ENCODE measurements around the gene SYTL3.

DNA sequence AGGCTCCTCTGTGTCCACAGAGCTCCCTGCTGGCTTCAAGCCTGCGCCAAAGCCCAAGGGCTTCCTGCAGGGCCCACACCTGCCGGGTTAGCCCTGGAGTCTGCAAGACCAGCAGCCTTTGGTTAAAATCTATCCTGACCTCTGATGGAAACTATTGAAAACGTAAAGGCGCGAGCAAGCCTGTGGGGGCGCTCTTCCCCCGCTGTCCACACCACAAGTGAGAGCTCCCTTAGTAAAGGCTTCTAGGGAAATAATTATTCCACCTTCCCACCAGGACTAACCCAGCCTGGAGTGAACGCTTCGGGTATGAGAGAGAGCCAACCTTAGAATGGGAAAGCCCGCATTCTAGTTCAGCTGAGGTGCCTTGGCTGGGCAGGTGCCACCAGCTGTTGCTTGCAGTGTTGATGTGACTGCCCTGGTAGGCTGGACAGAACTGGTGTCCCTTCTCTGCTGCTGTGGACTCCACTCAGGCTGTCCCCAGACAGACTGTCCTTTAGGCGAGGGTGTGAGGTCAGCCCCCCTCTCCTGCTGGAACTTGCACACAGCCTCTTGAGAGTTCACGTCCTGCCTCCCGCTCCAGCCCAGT, 68.7 kb downstream of the SYTL3 start:
- TF ChIP-seq, protein P1, sequence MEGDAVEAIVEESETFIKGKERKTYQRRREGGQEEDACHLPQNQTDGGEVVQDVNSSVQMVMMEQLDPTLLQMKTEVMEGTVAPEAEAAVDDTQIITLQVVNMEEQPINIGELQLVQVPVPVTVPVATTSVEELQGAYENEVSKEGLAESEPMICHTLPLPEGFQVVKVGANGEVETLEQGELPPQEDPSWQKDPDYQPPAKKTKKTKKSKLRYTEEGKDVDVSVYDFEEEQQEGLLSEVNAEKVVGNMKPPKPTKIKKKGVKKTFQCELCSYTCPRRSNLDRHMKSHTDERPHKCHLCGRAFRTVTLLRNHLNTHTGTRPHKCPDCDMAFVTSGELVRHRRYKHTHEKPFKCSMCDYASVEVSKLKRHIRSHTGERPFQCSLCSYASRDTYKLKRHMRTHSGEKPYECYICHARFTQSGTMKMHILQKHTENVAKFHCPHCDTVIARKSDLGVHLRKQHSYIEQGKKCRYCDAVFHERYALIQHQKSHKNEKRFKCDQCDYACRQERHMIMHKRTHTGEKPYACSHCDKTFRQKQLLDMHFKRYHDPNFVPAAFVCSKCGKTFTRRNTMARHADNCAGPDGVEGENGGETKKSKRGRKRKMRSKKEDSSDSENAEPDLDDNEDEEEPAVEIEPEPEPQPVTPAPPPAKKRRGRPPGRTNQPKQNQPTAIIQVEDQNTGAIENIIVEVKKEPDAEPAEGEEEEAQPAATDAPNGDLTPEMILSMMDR (IDR thresholded peaks at IDR 0.05), result peak in 1 of 4 experiments; percentile 4
- TF ChIP-seq POLR2A (IDR thresholded peaks at IDR 0.05) (no peak), POLR2AphosphoS5 (IDR thresholded peaks at IDR 0.05) (no peak), EP300 (IDR thresholded peaks at IDR 0.05) (no peak)
